Hematopoietic multipotent progenitor cell treated with erythropoietin and hydrocortisone succinate and interleukin-3 and kit ligand, for 17 days (in vitro differentiated cells): ENCODE data around the gene FRMPD4.

ENCODE experiments used
- DNase-seq: peaks from one replicate; pipeline ENCODE4 v3.0.0-alpha.2; 2015; ENCODE audit warnings: low spot score

FRMPD4 gene

GRCh38 chrX:12210971-12211370 is 72.7 kb downstream of the FRMPD4 start:
- no peak for DNase-seq

DNA sequence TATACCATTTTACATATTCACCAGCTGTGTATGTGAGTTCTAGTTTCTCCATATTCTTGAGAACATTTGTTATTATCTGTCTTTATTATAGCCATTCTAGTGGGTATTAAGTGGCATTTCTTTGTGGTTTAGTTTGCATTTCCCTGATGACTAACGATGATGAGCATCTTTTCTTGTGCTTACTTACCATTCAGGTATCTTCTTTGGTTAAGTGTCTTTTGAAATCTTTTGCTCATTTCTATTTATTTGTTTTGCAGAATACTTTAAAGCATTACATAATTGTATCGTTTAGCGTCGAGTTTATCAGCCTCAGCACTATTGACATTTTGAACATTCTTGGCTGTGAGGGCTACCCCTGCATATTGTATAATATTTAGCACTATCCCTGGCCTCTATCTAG is 85.4 kb downstream of the FRMPD4 start:
- no peak for DNase-seq

- no peak for DNase-seq
Observed at GRCh38 chrX:12225107-12225506, 86.8 kb downstream of the FRMPD4 start.

GRCh38 chrX:12227412-12228041 is 89.3 kb downstream of the FRMPD4 start:
- no peak for DNase-seq

DNA sequence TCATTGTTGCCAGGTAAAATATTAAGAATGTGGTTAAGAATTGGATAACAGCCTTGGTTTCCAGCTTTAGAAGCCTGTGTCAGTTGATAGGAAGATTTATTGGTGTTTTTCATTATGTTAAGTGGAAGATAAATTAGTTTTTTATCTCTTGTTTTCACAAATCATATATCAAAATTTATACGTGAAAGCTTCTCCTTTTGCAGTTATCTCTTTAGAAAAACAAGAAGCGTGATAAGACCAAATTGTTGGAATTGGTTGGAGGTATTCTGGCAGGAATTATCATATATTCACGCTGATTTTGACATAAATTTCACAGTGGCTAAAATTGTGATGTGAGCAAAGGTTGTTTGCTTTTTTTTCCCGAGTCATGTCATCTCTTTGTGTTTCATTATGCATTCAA is 90.6 kb downstream of the FRMPD4 start:
- no peak for DNase-seq

GRCh38 chrX:12229986-12230385 is 91.7 kb downstream of the FRMPD4 start:
- no peak for DNase-seq

- DNase-seq, result no peak
Observed at GRCh38 chrX:12234534-12235329, 96.5 kb downstream of the FRMPD4 start.

DNA sequence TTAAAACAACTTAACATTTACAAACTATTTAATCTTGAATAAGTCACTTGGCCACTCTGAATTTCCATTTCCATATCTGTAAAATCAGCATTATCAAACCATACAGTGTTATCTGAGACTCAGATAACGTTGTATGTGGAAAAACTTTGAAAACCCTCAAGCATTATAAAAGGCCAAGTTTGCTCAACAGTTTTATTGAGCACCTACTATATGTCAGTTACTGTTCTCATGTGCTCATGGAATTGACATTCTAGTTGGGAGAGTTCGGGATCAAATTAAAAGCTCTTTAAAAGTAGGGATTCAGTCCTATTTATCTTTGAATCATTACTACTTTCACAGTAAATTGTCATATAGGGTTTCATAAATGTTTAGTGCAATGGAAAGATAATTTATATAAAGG is 97.9 kb downstream of the FRMPD4 start:
- no peak for DNase-seq

DNA sequence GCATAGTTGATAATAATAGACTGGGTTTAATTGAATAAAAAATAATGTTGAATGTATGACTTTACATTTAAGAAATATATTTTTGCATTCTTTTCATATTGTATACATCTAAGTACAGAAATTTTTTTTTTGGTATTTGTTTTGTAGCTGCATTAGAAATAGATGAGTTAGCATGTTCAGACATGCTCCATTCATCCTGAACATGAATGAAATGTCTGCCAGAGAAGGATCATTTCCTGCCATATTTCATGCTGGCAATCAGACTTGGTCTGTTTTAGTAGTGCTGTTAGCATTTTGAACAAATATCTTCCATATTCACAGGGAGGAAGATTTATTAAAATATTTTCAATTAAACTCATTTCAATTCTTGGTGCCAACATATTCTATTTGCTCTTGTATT is 98.9 kb downstream of the FRMPD4 start:
- DNase-seq, result no peak

GRCh38 chrX:12237771-12238170 is 99.5 kb downstream of the FRMPD4 start:
- no peak for DNase-seq

DNA sequence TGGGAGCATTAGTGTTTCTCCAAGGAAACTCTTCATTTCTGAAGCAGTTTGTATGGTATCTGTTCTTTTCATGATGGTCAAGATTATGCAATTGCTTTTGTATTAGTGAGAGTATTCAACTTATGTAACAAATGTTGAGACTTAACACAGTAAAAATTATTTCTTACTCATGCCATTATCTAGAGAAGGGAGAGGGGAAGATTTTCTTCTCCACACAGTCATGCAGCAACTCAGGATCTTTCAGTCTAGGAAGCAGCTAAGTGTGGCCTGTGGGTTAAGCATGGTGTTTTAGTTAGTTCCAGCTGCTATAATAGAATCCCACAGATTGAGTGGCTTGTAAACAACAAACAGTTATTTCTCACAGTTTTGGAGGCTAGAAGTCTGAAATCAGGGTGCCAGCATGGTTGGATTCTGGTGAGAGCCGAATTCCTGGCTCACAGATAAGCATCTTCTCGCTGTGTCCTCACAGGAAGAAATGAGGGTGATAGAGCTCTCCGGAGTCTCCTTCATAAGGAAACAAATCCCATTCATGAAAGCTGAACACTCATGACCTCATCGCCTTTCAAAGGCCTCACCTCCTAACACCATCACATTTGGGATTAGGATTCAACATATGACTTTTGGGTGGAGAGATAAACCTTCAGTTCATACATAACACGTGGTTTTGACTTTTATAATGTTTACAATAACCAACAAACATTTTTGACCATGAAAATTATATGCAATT is 101.2 kb downstream of the FRMPD4 start:
- DNase-seq, result no peak

GRCh38 chrX:12240491-12240890 is 102.2 kb downstream of the FRMPD4 start:
- no peak for DNase-seq

- no peak for DNase-seq
Observed at GRCh38 chrX:12241026-12241425, 102.8 kb downstream of the FRMPD4 start.

- no peak for DNase-seq
Observed at GRCh38 chrX:12245650-12246645, 107.7 kb downstream of the FRMPD4 start.

DNA sequence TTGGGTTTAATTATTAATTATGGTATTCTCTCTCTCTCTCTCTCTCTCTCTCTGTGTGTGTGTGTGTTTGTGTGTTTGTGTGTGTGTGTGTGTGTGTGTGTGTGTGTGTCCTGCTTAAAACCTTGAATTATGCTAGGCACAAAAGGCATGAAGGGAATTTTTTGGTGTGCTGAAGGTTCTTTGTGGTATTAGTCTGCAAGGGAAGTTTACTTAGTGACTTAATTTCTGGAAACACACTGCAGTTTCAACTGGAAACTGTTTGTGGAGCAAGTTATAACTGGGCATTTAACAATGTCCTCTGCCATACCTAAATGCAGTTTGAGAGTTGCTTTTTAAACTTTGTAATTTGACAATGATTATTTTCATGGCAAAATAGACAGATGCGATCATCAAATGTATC is 111.7 kb downstream of the FRMPD4 start:
- DNase-seq, result no peak

- no peak for DNase-seq
Observed at GRCh38 chrX:12263211-12263610, 124.9 kb downstream of the FRMPD4 start.

- no peak for DNase-seq
Observed at GRCh38 chrX:12269484-12269883, 131.2 kb downstream of the FRMPD4 start.

DNA sequence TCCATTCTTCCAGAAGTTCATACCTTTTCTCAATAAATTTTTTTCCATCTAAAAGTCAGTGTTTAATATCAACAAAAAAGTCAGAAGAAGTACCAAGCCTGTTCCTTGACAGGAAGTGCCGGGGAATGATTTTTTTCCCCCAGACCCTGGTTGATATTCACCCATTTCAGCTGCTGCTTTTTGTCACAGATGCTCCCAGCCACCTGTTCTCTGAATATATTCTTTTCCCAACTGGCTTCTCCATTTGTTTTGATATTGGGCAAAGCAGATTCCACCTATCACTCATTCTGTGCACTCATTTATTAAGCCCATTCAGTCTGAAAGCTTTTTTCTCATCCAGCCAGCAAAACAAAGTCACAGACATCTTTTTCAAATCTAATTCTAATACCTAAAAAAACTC is 139.9 kb downstream of the FRMPD4 start:
- DNase-seq, result no peak

- no peak for DNase-seq
Observed at GRCh38 chrX:12282991-12283390, 144.7 kb downstream of the FRMPD4 start.

DNA sequence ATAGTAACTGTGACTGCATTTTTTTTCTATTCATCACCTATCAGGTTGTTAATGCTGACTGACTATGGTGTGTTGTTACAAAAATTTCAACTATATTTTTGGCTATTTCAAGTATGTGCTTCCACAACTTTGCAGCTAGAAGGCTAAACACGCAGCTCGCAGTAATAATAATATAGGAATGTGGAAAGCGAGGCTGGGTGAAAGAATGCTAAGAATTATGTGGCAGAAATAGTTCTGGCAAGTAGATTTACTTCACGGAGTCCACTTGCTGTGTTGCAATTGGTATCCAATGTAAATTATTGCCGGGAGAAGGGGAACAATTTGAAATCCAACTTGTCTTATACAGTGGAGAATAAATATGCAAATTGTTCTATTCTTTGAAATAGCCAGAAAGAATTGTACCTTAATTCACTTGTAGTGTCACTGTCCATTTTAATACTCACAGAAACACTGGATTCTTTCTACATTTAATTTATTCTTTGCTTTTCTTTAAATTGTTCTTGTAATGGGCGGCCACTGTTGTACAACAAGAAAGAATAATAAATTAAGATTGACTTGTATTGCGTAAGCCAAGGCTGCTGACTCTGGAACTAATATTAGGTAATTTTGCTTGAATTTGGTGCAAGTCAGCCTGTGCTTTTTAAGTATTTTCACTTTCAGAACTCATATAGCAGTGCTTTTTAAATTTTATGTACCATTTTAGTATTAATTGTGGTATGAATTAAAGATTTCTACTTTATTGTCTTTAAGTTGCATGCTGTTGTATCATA is 154.9 kb downstream of the FRMPD4 start:
- no peak for DNase-seq

GRCh38 chrX:12297353-12297752 is 159.1 kb downstream of the FRMPD4 start:
- DNase-seq, result no peak
